ENCODE measurements around the gene VEGFA.

Gene VEGFA

DNA sequence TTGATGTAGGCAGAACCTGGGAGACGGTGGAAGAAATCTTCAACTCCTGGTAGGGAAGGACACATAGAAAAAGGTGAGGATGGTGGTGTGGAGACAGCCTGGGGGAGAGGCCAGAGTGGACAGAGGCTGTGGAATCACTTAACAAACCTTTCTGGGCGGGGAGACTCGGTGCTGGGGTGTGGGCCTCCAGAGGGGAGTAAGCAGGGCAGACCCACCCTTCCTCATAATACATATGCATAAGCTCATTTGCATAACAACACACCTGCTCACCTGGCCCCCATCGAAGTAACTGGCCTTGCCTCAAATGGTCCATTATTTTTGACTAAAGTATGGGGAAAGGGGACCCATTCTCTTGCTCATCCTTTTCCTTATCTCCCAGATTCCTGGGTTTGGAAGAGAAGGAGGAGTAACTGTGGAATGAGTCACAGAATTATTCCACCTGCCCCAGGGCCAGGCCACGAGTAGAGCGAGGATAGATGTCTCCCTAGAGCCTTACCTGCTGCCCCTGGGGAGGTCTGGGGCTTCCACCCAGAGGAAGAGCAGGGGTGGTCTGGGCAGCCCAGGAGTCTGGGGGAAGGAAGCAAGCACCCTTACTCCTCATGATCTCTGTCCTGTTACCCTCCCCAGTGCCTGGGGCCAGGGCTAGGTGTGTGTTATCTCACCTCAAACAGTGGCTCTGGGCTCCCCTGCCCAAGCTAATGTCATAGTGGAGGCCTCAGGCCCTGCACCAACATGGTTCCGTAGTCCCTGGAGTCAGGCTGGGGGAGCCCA, 10.7 kb upstream of the VEGFA start:
- DNase-seq (ENCODE audit: low read depth in 2 of 2) = no peak

DNA sequence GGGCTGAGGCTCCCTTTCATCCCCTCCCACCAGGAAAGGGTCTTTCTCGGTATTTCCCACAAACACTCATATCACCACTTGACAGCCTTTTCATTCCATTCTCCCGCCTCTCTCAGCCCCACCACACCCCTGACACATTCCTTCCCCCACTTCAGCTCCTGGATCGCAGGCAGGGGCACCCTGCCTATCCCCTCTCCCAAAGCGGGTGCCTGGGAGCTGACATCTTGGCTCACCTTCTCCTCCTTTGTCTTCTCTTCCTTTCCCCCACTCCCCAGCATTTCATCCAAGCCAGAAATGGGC, 10.2 kb upstream of the VEGFA start:
- DNase-seq (ENCODE audit: low read depth in 2 of 2) = no peak

DNA sequence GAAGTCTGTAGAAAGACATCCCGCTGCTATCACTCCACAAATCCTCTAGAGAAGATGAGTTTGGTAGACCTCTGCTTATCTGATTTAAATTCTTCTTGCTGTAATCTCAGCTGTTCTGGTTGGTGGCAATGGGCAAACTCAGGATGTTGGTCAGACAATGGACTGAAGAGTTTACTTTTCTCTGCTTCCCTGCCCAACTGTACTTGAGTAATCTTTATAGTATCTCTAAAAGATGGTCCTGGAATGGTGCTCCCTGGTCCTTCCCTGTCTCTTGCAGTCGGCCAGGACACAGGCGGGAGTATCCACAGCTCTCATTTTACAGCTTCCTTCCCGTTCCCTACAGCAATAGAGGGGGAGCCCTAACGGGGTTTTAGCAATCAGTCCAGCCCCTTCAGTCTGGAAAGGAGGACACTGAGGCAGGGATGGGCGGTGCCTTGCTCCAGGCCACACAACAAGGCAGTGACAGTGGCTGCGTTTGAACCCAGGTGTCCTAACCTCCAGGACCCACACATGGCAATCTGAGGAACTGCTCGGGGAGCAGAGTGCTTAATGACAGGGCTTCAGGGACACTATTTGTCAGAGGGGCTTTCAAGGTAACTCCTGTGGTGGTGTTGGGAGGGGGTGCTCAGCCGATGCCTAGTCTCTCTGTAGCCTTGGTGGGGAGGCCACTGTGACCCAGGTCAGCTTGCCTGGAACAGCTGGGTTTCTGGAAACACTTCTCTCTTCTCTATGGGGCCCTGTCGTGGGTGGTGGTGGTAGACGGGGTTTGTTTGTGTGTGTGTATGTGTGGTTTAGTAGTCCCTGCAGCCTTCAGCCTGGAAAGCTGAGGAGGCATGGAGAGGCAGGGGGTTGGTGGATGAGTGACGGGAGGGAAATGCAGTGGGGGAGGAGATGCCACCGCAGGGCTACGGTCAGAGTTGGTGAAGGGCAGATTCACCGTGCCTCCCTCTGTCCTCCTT, 9.5 kb upstream of the VEGFA start:
- no peak for DNase-seq (ENCODE audit: low read depth in 2 of 2)

DNA sequence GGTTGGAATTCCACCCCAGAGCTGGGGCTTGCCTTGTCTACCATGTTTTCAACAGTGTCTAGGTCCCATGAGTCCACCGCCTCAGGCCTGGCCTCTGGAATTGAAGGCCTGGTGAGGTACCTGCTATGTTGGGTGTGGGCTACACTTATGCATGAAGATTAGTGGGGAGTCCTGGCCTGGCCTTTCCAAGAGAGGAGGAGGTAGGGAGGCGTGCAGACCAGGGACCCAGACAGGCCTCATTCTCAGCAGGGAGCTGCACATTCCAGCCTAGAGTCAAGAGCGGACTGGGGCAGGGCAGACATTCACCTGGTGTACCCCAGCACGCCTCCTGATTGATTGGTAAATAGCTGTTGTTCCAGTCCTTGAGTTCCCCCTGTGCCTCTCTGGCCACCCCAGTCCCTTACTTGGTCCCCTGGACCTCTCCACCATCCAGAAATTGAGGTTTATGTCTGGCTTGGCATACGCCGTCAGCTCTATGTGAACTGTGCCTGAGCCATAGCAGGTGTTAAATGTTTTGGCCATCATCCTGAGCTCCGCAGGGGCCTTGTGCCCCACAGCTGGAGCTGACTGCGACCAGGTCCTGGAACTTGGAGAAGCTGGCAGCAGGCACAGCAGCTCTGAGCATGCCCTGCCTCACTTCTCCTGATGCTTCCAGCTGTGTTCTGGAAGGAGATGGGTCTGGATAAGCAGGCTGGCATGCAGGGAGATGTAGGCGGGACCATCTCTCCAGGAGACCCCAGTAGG, 8.2 kb upstream of the VEGFA start:
- DNase-seq (ENCODE audit: low read depth in 2 of 2) = no peak

GRCh38 chr6:43762410-43762768, 7.6 kb upstream of the VEGFA start:
- DNase-seq (ENCODE audit: low read depth in 2 of 2) = no peak

DNA sequence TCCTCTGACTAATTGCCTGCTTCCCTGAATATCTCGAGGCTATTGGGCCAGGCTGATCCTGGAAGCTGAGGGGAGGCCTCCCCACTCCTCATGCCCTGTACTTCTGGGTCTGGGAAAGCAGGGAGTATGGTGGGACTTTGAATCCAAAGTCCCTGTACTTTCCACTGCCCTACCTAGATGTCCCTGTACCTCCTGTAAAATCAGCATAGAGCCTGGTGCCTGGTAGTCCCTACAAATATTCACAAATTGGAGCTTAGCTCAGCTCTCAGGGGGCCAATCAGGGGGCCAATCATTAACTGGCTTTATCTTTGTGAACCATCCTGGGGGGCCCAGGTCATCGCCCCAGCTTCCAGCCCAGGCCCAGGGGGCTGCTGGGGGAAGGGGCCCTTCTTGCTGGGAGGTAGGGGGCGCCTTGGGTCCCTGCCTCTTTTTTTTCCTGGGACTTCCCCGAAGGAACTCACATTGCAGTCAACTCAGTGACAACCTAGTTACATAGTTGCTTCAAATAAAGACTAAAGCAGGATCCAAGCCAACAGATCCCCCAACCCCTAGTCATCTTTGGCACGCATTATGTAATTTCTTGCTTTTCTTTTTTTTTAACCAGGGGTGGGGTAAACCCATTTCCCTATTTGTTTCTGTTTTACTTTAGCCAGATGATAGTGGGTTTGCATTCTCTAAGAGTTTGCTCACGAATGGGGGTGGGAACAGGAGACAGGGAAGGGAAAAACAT, 6.9 kb upstream of the VEGFA start:
- no peak for DNase-seq (ENCODE audit: low read depth in 2 of 2)

DNA sequence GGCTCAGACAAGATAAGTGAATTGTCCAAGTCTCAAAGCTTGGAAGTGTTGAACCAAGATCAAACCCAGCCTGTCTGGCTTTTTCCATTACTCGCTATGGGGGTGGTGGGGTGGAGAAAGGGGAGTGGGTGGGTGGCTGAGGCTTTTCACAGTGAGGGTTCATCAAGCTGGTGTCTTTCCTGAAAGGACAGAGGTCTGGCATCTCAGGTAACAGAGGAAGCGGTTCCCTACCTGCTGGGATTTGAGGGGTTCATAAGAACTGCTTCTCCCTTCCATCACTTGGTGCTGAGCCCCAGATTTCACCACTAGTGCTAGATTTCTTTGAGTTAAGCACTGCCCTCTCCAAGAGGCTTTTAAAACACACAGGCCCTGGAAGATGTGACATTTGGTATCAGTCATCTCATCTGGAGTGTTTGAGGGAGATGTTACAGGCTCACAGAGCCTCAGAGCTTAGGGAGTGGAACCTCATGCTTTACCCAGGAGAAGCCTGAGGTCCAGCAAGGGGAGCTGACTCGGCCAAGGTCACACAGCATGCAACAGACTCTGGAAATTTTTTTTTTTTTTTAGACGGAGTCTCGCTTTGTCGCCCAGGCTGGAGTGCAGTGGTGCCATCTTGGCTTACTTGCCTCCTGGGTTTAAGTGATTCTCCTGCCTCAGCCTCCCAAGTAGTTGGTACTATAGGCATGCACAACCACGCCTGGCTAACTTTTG, 6.0 kb upstream of the VEGFA start:
- DNase-seq (ENCODE audit: low read depth in 2 of 2) = no peak

GRCh38 chr6:43764772-43765171, 5.2 kb upstream of the VEGFA start:
- no peak for DNase-seq (ENCODE audit: low read depth in 2 of 2)

DNA sequence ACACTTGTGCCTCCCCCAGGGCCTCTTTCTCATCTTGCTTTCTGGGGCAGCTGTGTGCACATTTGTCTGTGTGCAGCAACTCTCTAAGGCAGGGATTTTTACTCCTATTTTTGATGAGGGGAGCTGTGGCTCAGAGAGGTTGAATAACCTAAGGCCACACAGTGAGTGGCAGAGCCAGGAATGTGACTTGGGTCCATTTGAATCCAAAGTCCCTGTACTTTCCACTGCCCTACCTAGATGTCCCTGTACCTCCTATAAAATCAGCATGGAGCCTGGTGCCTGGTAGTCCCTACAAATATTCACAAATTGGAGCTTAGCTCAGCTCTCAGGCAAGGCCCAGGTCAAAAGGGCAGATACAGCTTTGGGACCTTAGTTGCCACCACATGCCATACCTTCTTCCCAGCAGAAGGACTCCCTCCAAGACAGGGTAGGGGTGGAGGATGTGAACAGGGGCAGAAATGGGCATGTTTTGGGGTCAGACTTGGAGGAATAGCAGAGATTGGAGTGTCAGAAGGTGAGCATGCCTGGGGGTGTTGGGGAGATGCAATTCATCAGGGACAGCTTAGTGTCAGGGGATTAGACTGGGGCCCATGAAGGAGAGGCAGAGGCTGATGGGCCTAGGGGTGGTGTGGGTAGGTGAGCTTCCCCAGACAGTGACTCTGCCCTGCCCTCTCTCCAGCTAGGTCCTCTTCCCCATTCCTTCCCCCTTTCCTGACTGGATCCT, 4.1 kb upstream of the VEGFA start:
- DNase-seq (ENCODE audit: low read depth in 2 of 2) = no peak

DNA sequence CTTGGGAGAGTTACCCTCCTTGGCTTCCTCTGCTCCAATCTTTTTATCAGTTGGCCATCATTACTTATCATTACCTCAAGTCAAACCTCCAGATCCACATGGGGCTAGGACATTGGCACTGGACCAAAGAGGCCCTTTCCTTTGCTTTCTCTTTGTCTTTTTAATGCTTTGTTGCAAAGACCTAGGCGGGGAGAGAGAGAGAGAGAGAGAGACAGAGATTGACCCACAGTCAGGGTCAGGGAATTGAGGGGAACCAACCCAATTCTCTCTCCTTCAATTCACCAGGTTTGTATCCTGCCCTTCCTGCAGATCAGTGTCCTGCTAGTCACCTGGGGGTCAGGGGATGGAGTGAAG, 3.5 kb upstream of the VEGFA start:
- DNase-seq (ENCODE audit: low read depth in 2 of 2) = no peak

DNA sequence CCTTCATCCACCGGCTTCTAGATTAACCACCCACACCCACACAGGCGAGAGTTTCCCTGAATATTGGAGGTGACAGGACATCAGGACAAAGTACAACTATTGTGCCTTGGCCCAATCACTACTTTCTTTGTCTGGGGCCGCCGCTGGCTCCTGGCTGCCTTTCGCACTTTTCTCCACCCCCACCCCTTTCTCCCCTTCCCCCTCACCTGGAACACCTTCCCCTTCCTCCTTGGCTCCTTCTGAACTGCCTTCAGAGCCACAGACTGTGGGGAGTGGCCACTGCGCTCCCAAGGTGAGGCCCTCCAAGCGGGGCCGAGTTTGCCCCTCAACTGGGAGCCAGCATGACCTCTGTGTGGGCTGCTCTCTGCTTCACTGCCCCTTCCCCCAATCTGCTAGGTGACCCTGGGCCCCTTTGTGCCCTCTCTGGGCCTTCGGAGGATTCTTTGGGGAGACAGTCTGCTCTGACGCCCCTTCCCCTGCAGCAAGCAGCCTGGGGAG, 3.0 kb upstream of the VEGFA start:
- DNase-seq (ENCODE audit: low read depth in 2 of 2) = no peak

- DNase-seq (ENCODE audit: low read depth in 2 of 2) = no peak
Measured at GRCh38 chr6:43767553-43768505, 2.2 kb upstream of the VEGFA start.

GRCh38 chr6:43768506-43768860, 1.5 kb upstream of the VEGFA start:
- no peak for DNase-seq (ENCODE audit: low read depth in 2 of 2)

- no peak for DNase-seq (ENCODE audit: low read depth in 2 of 2)
Measured at GRCh38 chr6:43768983-43769525, 957 bp upstream of the VEGFA start.

GRCh38 chr6:43770372-43771209, 580 bp downstream of the VEGFA start:
- DNase-seq (ENCODE audit: low read depth in 2 of 2) = no peak

- no peak for DNase-seq (ENCODE audit: low read depth in 2 of 2)
Measured at GRCh38 chr6:43771210-43771857, 1.3 kb downstream of the VEGFA start.

GRCh38 chr6:43771858-43772680, 2.1 kb downstream of the VEGFA start:
- DNase-seq (ENCODE audit: low read depth in 2 of 2) = no peak

Measured in stimulated activated CD8-positive, alpha-beta memory T cell treated with anti-CD3 and anti-CD28 coated beads, Interleukin-7, amount 100 ng/mL, for 1 hour (primary cell).